ENCODE measurements around the gene CD69.
A peak's percentile ranks its signal among the peaks of the same experiment; 100 is the strongest.

CD69 gene

GRCh38 chr12:9779209-9779608 lies 18.5 kb upstream of the CD69 start:
- no peak for DNase-seq

GRCh38 chr12:9776781-9777180 lies 16.1 kb upstream of the CD69 start:
- DNase-seq, result peak; percentile 47 to 71

DNA sequence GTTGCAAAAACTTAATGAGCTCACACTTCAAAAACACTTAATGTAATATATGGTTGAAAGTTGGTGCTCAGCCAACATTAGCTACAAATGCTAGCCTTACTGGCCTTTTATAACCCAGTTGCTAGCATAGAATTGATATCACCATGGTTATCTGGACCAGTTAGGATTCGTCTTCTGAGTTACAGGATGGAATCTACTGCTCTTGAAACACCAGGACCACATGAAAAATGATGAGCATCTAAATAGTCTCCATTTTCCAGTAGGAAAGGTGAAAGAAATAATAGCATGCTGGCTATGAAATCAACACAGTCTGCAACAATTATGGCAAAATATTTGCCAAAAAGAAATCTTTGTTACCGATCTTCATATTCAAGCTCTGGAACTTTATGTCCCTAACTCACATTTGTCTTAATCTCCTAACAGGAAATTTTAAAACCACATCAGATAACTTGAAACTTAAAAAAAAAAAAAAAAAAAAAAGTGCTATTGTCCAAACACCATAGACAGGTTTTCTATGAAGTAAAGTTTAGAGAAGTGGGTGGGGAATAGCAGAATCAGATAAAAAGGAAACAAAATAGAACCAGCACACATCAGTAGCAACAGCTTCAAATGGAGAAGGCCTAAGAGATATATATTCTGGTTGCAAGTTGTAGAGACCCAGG lies 12.6 kb upstream of the CD69 start:
- peak in 1 of 2 donors; percentile 73 for DNase-seq

- peak; percentile 38 to 84 for DNase-seq
These were observed 2.3 kb upstream of the CD69 start for GRCh38 chr12:9763025-9763424.

DNA sequence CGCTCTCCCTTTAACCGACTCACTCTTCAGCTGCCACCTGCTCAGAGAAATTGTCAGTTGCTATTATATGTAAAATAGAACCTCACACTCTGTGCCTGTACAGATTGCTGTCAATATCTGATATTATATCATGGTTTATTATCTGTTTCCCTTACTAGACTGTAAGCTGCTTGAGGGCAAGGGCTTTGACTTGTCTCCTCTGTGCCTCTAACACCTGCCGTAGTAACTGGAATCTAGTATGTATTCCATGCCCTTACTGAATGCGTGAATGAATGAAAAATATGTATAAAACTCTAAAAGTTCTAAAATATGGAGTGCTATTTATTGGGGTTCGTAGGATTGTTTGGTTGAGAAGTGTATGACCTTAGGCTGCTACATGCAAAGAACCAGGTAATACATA lies 1.7 kb upstream of the CD69 start:
- DNase-seq, result no peak

- DNase-seq, result peak; percentile 48 to 94
These were observed 699 bp upstream of the CD69 start for GRCh38 chr12:9761419-9761781.

DNA sequence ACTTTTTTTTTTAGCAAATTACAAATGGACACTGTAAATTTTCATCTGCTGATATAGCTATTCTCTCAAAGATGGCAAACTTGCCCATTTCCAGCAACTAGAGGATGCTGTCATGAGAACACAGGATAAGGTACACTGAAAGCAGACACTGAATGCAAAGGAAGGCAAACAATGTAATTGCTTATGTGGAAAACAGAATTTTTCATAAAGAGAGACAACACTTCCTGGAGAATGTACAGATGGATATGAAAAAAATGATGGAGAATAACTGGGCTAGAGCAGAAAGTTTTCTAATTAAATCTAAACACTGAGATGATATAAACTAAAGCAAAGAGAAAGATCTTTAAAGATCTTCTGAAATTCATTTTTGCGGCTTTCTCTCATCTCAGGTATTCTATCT lies 581 bp downstream of the CD69 start:
- no peak for DNase-seq

DNA sequence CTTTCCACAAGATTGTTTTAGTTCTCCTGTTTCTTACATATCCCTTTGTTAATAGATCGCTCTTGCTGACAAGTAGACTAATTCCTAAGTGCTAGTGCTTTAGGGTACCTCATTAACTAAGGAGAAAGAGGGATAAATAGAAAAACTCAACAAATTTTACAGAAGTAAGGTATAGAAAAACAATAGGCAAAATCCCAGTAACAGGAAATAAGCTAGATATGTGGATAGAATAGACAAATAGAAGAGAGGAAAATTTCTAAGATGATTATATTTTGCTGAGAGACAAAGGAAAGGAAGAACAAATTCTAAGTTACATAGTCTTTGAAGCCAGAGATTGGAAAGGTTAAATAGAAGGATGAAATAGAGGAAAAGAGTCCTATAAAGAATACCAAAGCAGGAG lies 1.0 kb downstream of the CD69 start:
- DNase-seq, result peak in 1 of 2 donors; percentile 67

DNA sequence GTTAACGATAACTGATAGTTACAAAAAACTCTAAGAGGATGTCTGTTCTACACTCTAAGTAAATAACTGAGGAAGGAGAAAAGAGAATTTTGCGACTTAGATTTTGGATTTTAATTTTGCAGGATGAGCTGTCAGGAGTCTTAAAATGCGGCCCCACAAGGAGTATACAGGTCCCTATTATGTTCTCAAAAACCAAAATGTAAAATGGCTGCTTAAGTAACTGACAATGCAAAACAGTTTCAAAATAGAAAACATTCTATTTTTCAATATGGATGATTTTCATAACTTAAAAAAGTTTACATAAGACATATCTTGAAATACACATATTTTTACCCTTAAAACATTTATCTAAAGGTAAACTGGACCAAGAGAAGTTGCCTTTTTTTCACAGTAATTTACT lies 2.6 kb downstream of the CD69 start:
- peak in 1 of 2 donors; percentile 78 for DNase-seq

DNA sequence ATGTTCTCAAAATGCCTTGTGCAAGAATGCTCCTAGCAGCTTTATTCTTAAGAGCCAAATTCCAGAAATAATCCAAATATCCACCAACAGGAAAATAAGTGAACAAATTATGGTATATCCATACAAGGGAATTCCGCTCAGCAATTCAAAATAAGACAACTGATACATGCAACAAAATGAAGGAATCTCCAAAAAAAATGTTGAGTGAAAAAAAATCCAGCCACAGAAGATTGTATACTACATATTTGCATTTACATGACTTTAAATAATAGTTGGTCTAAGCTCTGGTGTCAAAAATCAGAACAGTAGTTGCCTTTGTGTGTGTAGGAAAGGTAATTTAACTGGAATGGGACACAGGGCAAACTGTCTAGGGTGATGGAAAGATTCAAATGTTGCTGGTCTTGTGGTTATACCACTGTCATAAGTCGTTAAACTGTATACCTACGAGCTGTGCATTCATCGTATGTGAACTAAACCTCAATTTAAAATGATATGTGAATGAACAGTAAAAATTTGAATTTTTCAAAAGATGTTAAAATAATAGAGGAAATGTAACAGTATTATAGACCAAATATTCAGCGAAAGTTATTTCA lies 3.2 kb downstream of the CD69 start:
- DNase-seq, result peak; percentile 36 to 81

- peak; percentile 55 to 68 for DNase-seq
These were observed 4.0 kb downstream of the CD69 start for GRCh38 chr12:9756706-9757105.

DNA sequence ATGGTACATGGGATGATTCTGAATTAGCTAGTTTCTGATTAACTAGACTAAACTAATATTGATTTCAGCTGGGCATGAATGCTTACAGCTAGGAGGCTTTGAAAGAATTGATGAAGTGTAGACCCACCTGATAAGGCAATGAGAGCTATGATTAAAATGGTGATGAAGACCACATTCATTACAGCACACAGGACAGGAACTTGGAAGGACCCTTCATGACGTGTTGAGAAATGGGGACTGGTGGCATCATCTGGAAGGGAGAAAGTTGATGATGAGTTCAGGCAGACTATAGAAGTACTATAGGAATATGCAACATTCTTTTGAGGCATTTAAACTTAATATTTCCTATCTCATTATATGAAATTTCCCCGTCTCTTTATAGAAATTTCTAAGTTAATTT lies 4.5 kb downstream of the CD69 start:
- peak; percentile 30 to 67 for DNase-seq

GRCh38 chr12:9755567-9755966 lies 5.1 kb downstream of the CD69 start:
- DNase-seq, result peak in 1 of 2 donors; percentile 54

GRCh38 chr12:9755035-9755434 lies 5.7 kb downstream of the CD69 start:
- peak; percentile 18 to 63 for DNase-seq

DNA sequence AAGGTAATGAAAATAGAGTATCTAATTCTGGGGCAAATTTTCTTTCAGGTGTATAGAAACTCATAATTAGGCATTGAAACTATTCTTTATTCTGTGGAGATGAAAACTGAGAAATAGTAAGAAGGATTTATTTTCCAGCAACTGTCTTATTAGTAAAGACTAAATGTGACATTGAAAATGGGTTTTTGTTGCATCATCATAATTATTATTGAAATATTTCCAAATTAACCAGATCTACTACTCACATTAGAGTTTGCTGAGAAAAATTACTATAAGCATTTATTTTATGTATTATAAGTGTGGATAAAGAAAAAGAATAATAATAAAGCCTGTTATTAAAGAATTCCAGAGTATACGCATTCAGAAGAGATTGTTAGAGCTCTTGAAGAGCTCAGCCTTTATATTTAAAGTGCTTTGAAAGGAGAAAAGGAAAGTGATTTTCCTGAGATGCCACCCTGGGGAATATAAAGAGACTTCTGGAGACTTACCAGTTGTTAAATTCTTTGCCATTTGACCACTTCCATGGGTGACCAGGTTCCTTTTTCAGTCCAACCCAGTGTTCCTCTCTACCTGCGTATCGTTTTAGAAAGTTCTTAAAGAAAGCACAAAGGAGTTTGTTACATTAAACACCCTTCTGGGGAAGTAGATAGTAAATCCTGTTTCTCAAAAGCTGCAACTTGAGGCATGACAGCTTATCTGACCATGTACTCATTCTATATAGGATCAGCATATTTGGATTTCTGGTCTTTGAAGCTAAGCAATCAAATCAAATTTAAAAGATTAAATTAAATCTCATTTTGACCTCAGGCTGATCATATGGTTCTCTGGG lies 6.4 kb downstream of the CD69 start:
- peak in 1 of 2 donors; percentile 63 for DNase-seq

DNA sequence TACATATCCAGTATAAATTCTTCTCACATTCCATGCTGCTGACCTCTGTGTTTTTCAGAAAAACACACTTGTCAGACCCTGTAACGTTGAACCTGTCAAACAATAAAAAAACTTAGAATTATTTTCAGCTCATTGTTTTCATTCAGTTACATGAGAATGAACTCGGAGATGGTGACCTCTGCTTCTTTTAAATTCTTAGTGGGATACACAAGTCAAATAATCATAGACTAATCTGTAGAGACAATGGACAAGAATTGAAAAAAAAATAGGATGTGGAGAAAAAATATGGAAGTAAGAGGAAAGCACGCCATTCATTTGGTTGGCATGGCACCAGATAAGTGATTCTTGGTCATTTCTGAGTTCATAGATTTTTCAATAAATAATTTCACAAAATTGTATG lies 7.2 kb downstream of the CD69 start:
- no peak for DNase-seq

- peak in 1 of 2 donors; percentile 68 for DNase-seq
These were observed 7.6 kb downstream of the CD69 start for GRCh38 chr12:9753073-9753472.

DNA sequence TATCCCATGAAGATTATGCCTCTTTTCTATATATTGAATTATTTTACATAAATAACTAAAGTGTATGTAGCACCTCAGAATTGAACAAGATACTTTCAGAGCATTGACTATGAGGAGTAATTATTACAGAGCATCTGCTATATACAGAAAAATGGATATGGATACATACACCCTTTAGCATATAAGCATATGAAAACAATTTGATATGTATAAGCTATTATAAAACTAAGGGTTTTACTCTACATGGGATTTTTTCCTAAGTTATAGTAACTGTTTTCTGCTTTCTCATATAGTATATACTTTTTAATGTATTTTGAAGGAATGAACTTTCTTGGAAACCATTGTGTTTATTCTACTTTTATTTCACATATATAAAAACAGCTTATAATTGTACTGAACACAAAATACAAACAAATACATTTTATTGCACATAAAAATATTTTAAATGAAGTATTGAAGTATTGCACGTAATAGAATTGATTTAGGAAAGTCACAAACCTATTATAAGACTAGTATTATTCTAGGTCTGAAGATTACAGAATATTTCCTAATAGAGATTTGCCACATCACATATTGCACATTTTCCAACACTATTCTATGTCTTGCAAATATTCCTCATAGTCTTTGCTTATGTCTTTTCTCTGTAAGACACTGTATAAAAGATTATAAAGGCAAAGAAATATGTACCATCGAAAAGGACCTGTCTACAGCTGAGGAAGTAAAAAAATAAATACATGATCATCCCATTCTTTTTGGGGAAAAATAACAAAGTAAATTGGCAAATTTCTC lies 8.4 kb downstream of the CD69 start:
- DNase-seq, result peak in 1 of 2 donors; percentile 62

GRCh38 chr12:9751204-9752144 lies 9.2 kb downstream of the CD69 start:
- DNase-seq, result peak; percentile 91

DNA sequence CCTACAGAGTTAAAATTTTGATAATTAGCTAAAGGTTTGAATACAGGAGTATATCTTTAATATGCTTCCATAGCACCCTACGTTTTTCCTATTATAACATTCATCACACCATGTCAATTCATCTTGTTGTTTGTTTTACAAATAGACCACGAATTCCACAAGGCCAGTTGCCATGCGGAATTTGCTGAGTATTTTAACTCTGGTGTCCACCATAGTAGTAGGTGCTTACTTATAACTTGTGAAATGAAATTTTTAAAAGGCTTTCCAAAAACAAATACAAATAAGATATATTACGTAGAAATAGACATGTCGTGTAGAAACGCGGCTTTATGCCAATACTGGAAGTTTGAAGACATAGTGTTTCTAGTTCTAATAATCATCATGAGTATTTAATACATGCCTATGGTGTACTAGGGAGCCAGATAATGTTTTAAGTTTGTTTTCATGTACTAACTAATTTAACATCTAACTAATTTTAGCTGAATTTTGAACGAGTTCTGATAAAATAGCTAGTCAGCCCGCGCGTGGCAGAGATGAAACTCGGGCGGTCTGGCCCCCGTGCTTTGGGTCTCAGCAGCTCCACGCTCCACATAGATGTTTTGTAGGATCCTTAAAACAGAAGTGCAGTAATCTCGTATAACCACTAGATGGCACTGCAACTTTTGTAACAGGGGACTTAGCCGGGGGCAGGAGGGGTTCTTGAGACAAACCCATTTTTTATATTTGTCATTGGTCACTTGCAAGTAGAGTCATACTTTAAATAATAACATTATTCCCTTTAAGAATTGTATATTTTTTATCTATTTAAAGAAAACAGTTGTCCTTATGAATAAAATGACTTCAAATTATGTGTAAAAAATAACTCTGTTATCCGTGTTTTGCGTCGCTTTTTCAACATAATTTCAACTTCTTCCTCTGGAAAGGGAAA lies 10.2 kb downstream of the CD69 start:
- peak; percentile 82 to 93 for DNase-seq

GRCh38 chr12:9749640-9750039 lies 11.1 kb downstream of the CD69 start:
- DNase-seq, result peak in 1 of 2 donors; percentile 65
